NCI-H2029 (cell line): ENCODE measurements around the gene PSME2.

Source experiments
- DNase-seq: peaks from one replicate; lab custom pipeline; 2025; lab: John Stamatoyannopoulos, UW

The PSME2 gene

GRCh38 chr14:24146453-24146977, at the start of gene PSME2:
Gene PSME2 (minus strand): TSS chr14:24146610. CDS start chr14:24146581, 29 bp downstream.
- peak; percentile 97 for DNase-seq

GRCh38 chr14:24195186-24196070, 49.0 kb upstream of the PSME2 start, which contains the start of gene TM9SF1:
Gene TM9SF1 (minus strand): TSS chr14:24195441. CDS start chr14:24195019, 422 bp downstream.
- peak; percentile 61 for DNase-seq

- no peak for DNase-seq
These were observed 48.4 kb upstream of the PSME2 start for GRCh38 chr14:24194873-24195185.

GRCh38 chr14:24194186-24194872, 47.9 kb upstream of the PSME2 start:
- no peak for DNase-seq

GRCh38 chr14:24192933-24193332, 46.5 kb upstream of the PSME2 start:
- no peak for DNase-seq

- no peak for DNase-seq
These were observed 44.0 kb upstream of the PSME2 start for GRCh38 chr14:24190416-24190815.

- no peak for DNase-seq
These were observed 43.0 kb upstream of the PSME2 start for GRCh38 chr14:24189460-24189859.

GRCh38 chr14:24189059-24189375, 42.6 kb upstream of the PSME2 start:
- no peak for DNase-seq

- peak; percentile 96 for DNase-seq
These were observed 42.0 kb upstream of the PSME2 start, which contains the start of gene IPO4 for GRCh38 chr14:24188251-24189058. Gene IPO4 (minus strand): TSS chr14:24188816. CDS start chr14:24188787, 29 bp downstream.

- DNase-seq: no peak
These were observed 41.1 kb upstream of the PSME2 start for GRCh38 chr14:24187539-24187915.

GRCh38 chr14:24186831-24187538, 40.6 kb upstream of the PSME2 start:
- no peak for DNase-seq

GRCh38 chr14:24185741-24186140, 39.3 kb upstream of the PSME2 start:
- no peak for DNase-seq

GRCh38 chr14:24185026-24185425, 38.6 kb upstream of the PSME2 start:
- no peak for DNase-seq

- no peak for DNase-seq
These were observed 37.9 kb upstream of the PSME2 start for GRCh38 chr14:24184104-24184970.

- DNase-seq: no peak
These were observed 36.6 kb upstream of the PSME2 start for GRCh38 chr14:24183014-24183481.

GRCh38 chr14:24182110-24182882, 35.9 kb upstream of the PSME2 start:
- no peak for DNase-seq

- DNase-seq: no peak
These were observed 35.1 kb upstream of the PSME2 start for GRCh38 chr14:24181371-24182077.

GRCh38 chr14:24179961-24180796, 33.8 kb upstream of the PSME2 start:
- peak; percentile 89 for DNase-seq
